ENCODE results near the gene EDNRA.
"Not testable (repeated sequence)": the region's sequence is repeated elsewhere in the genome, so short reads cannot be mapped to it uniquely, and the experiment has no call there.

The EDNRA gene

GRCh38 chr4:147480891-147481576 is at the start of gene EDNRA:
EDNRA (plus strand) TSS chr4:147481097; CDS start chr4:147485682, 4,585 bp downstream.
- DNase-seq (ENCODE audit: low read depth) = no peak

- DNase-seq (ENCODE audit: low read depth) = not testable (repeated sequence)
Measured at GRCh38 chr4:147434370-147434769, 46.5 kb upstream of the EDNRA start.

- DNase-seq (ENCODE audit: low read depth) = no peak
Measured at GRCh38 chr4:147440442-147440841, 40.5 kb upstream of the EDNRA start.

- DNase-seq (ENCODE audit: low read depth) = no peak
Measured at GRCh38 chr4:147447786-147448185, 33.1 kb upstream of the EDNRA start.

GRCh38 chr4:147453561-147454141 is 27.2 kb upstream of the EDNRA start:
- DNase-seq (ENCODE audit: low read depth) = no peak

- no peak for DNase-seq (ENCODE audit: low read depth)
Measured at GRCh38 chr4:147456706-147457105, 24.2 kb upstream of the EDNRA start.

GRCh38 chr4:147461161-147461560 is 19.7 kb upstream of the EDNRA start:
- no peak for DNase-seq (ENCODE audit: low read depth)

GRCh38 chr4:147463065-147463464 is 17.8 kb upstream of the EDNRA start:
- DNase-seq (ENCODE audit: low read depth) = no peak

- no peak for DNase-seq (ENCODE audit: low read depth)
Measured at GRCh38 chr4:147465461-147465860, 15.4 kb upstream of the EDNRA start.

GRCh38 chr4:147477439-147477838 is 3.5 kb upstream of the EDNRA start:
- DNase-seq (ENCODE audit: low read depth) = no peak

- DNase-seq (ENCODE audit: low read depth) = no peak
Measured at GRCh38 chr4:147479376-147479775, 1.5 kb upstream of the EDNRA start.

GRCh38 chr4:147479786-147480185 is 1.1 kb upstream of the EDNRA start:
- DNase-seq (ENCODE audit: low read depth) = no peak

GRCh38 chr4:147480502-147480890 is 401 bp upstream of the EDNRA start:
- DNase-seq (ENCODE audit: low read depth) = no peak

GRCh38 chr4:147481577-147482109 is 746 bp downstream of the EDNRA start:
- no peak for DNase-seq (ENCODE audit: low read depth)

- no peak for DNase-seq (ENCODE audit: low read depth)
Measured at GRCh38 chr4:147482281-147482680, 1.4 kb downstream of the EDNRA start.

GRCh38 chr4:147485167-147485566 is 4.3 kb downstream of the EDNRA start:
- DNase-seq (ENCODE audit: low read depth) = no peak

GRCh38 chr4:147487616-147488015 is 6.7 kb downstream of the EDNRA start:
- DNase-seq (ENCODE audit: low read depth) = no peak

GRCh38 chr4:147488556-147488955 is 7.7 kb downstream of the EDNRA start:
- no peak for DNase-seq (ENCODE audit: low read depth)

GRCh38 chr4:147491086-147491485 is 10.2 kb downstream of the EDNRA start:
- no peak for DNase-seq (ENCODE audit: low read depth)

- DNase-seq (ENCODE audit: low read depth) = no peak
Measured at GRCh38 chr4:147492306-147492705, 11.4 kb downstream of the EDNRA start.

- DNase-seq (ENCODE audit: low read depth) = no peak
Measured at GRCh38 chr4:147492761-147493160, 11.9 kb downstream of the EDNRA start.

GRCh38 chr4:147493307-147493706 is 12.4 kb downstream of the EDNRA start:
- DNase-seq (ENCODE audit: low read depth) = no peak

GRCh38 chr4:147494301-147494700 is 13.4 kb downstream of the EDNRA start:
- no peak for DNase-seq (ENCODE audit: low read depth)

GRCh38 chr4:147496500-147496899 is 15.6 kb downstream of the EDNRA start:
- no peak for DNase-seq (ENCODE audit: low read depth)

Measured in activated gamma-delta T cell treated with anti-CD3 and anti-CD28 coated beads, Interleukin-2, amount 50 U/mL, for 16 hours (primary cell).